Esophagus muscularis mucosa (tissue), 4 donors: ENCODE measurements around the gene TMEM45A. TPM values are rescaled to one million over a fixed set of nuclear protein-coding genes. Genes with fewer than 3 reads are reported as not detected.

Experiments used
- DNase-seq: peaks from one replicate; pipeline ENCODE4 v3.0.0-alpha.2; 2017; ENCODE audit errors: extremely low spot score
- H3K27ac ChIP-seq, 4 donors: fragments of 200-600 bp; sonication (generic); replicated peaks in 1 of 4; 1 replicate in 3 of 4; 2 replicates in 1 of 4; pipeline ENCODE4 v1.5.1; 2016 to 2019; ENCODE audit warnings: mild to moderate bottlenecking in 1 of 4
- H3K27me3 ChIP-seq, 4 donors: fragments of 200-600 bp; sonication (generic); one replicate each; pipeline versions ENCODE4 v1.5.1 to v1.6.0; 2016 to 2019
- H3K36me3 ChIP-seq, 4 donors: fragments of 200-600 bp; sonication (generic); one replicate each; pipeline ENCODE4 v1.5.1; 2016 to 2019
- H3K4me1 ChIP-seq, 4 donors: fragments of 200-600 bp; sonication (generic); one replicate each; pipeline ENCODE4 v1.5.1; 2016 to 2019
- H3K4me3 ChIP-seq, 4 donors: fragments of 200-600 bp; sonication (generic); 1 replicate in 2 of 4; 2 replicates in 2 of 4; pipeline ENCODE4 v1.5.1; 2016 to 2019; ENCODE audit warnings: mild to moderate bottlenecking in 4 of 4, moderate library complexity in 1 of 4
- H3K9me3 ChIP-seq, 4 donors: fragments of 200-600 bp; sonication (generic); 1 replicate in 3 of 4; 2 replicates in 1 of 4; pipeline ENCODE4 v1.5.1; 2016 to 2019
- EP300 ChIP-seq: sonication (generic); formaldehyde crosslinking; IDR thresholded peaks from one replicate; pipeline ENCODE4 v1.6.1; 2017; ENCODE audit warnings: antibody characterized with exemption
- POLR2A ChIP-seq: fragments of 450-650 bp; IDR thresholded peaks from one replicate; pipeline ENCODE4 v1.6.1; 2017; ENCODE audit warnings: antibody characterized with exemption, moderate library complexity, mild to moderate bottlenecking, low read depth
- POLR2AphosphoS5 ChIP-seq, 2 donors: sonication (generic); formaldehyde crosslinking; IDR thresholded peaks; one replicate each; pipeline ENCODE4 v1.6.1; 2017; ENCODE audit warnings: antibody characterized with exemption in 2 of 2
- WGBS: methylation state at CpG from one replicate; pipeline ENCODE4 v1.1.5; 2018; 5-methylcytosine and 5-hydroxymethylcytosine counted together
- intact Hi-C: fragments of 100-400 bp; cut with DNase I; formaldehyde crosslinking; loops from one replicate; pipeline ENCODE4 v1.15.1; 2023
- total RNA-seq, 4 donors: library from RNA; depleted of rRNA; stranded (reverse); fragments of >200 nt; gene quantifications; one replicate each; pipeline versions ENCODE4 v1.1.0 to v1.2.1, GENCODE V29; 2016
- TF ChIP-seq, protein P1 (sequence below), 3 experiments: fragments of 200-600 bp in 2 of 3; fragments of 450-650 bp in 1 of 3; sonication (generic) in 2 of 3; IDR thresholded peaks; one replicate each; pipeline ENCODE4 v1.5.1; 2017 to 2019; ENCODE audit warnings: antibody characterized with exemption in 3 of 3, mild to moderate bottlenecking in 2 of 3, moderate library complexity in 1 of 3

Gene TMEM45A
- total RNA-seq, 4 donors from 2014 or later: 8.7 to 17.2 (median 9.6) TPM

DNA sequence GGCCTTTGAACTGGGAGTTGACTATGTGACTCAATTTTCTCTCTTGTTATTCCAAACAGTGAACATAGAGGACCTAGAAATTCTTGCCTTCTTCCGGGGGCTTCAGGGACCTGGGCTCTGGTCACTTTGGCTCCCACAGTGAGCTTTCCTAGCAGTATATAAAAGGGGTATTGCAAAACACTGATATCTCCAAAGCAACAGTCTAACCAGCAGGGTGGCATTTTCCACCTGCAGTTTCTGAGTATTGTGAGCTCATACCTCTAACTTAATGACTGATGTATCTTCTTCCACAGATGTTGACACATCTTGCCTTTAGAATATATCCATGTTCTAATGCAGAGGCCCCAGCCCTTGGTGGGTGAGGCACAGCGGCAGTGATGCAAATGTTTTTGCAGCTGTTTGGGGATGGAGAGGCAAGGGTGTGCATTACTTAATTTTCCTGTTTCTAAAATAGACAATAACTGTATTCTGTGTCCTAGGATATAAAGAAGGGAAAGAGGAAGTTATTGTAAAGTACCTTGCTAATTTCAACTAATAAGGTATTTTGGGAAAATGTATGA, 71.3 kb downstream of the TMEM45A start:
- Histone ChIP-seq H3K4me1 (no peaks in the 10 kb centered on the region), H3K27me3 (no peaks in the 10 kb centered on the region), H3K27ac (no peak overlapping the region), H3K4me3 (no peak overlapping the region), H3K9me3 (no peaks in the 10 kb centered on the region), H3K36me3 (peaks cover 0 to 1% (median under 1%) of the 10 kb centered on the region in 4 donors)
- no peak for TF ChIP-seq EP300
- TF ChIP-seq, protein P1, sequence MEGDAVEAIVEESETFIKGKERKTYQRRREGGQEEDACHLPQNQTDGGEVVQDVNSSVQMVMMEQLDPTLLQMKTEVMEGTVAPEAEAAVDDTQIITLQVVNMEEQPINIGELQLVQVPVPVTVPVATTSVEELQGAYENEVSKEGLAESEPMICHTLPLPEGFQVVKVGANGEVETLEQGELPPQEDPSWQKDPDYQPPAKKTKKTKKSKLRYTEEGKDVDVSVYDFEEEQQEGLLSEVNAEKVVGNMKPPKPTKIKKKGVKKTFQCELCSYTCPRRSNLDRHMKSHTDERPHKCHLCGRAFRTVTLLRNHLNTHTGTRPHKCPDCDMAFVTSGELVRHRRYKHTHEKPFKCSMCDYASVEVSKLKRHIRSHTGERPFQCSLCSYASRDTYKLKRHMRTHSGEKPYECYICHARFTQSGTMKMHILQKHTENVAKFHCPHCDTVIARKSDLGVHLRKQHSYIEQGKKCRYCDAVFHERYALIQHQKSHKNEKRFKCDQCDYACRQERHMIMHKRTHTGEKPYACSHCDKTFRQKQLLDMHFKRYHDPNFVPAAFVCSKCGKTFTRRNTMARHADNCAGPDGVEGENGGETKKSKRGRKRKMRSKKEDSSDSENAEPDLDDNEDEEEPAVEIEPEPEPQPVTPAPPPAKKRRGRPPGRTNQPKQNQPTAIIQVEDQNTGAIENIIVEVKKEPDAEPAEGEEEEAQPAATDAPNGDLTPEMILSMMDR (IDR thresholded peaks at IDR 0.05): no peak
- TF ChIP-seq POLR2AphosphoS5 (IDR thresholded peaks at IDR 0.05): no peak
- no peak for TF ChIP-seq POLR2A
- no peak for DNase-seq
- intact Hi-C loops: no loop called here
- 71% methylated on average over 2 of the region's 2 CpGs for WGBS

DNA sequence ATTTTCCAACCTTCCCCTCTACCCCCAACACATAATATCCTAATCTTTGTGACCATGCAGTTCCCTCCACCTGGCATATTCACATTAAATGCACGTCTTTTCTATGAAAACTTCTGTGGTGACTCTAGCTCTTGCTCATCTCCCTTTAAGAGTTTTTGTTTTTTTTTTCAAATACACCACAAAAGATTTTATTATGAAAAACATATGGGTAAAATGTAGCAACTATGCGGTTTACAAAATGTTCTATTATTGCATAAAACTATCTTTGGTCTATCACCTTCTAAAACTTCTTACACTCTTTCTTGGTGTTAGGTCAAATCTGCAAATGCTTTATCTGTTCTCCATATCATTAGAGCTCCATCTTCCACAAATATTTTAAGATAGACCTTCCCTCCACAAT, 78.4 kb downstream of the TMEM45A start:
- 93% methylated on average over 2 of the region's 2 CpGs for WGBS

GRCh38 chr3:100574536-100574935, 82.1 kb downstream of the TMEM45A start:
- Histone ChIP-seq H3K4me3 (no peak overlapping the region), H3K4me1 (no peaks in the 10 kb centered on the region), H3K9me3 (no peaks in the 10 kb centered on the region), H3K27ac (no peak overlapping the region), H3K27me3 (no peaks in the 10 kb centered on the region), H3K36me3 (peaks cover 0 to 12% (median 2%) of the 10 kb centered on the region in 4 donors)
- intact Hi-C loops: no loop called here
- DNase-seq: no peak
- WGBS: 100% methylated on average over 3 of the region's 3 CpGs
- TF ChIP-seq EP300: no peak
- no peak for TF ChIP-seq POLR2A
- TF ChIP-seq, protein P1 (IDR thresholded peaks at IDR 0.05): no peak
- no peak for TF ChIP-seq POLR2AphosphoS5 (IDR thresholded peaks at IDR 0.05)

More for the DNA sequence above, 78.4 kb downstream of the TMEM45A start:
- Histone ChIP-seq H3K9me3 (no peaks in the 10 kb centered on the region), H3K4me3 (no peak overlapping the region), H3K36me3 (peaks cover 0 to 20% (median 4%) of the 10 kb centered on the region in 4 donors), H3K4me1 (no peaks in the 10 kb centered on the region), H3K27ac (no peak overlapping the region), H3K27me3 (no peaks in the 10 kb centered on the region)
- intact Hi-C loops: no loop called here
- no peak for DNase-seq
- TF ChIP-seq EP300: no peak
- TF ChIP-seq, protein P1 (IDR thresholded peaks at IDR 0.05): no peak
- TF ChIP-seq POLR2AphosphoS5 (IDR thresholded peaks at IDR 0.05): no peak
- TF ChIP-seq POLR2A: no peak

GRCh38 chr3:100575704-100576103, 83.3 kb downstream of the TMEM45A start:
- Histone ChIP-seq H3K27ac (no peak overlapping the region), H3K27me3 (no peaks in the 10 kb centered on the region), H3K4me3 (no peak overlapping the region), H3K4me1 (no peaks in the 10 kb centered on the region), H3K9me3 (no peaks in the 10 kb centered on the region), H3K36me3 (peaks cover 0 to under 1% (median under 1%) of the 10 kb centered on the region in 4 donors)
- DNase-seq: no peak
- intact Hi-C loops: no loop called here
- no peak for TF ChIP-seq POLR2A
- TF ChIP-seq, protein P1 (IDR thresholded peaks at IDR 0.05): no peak
- no peak for TF ChIP-seq POLR2AphosphoS5 (IDR thresholded peaks at IDR 0.05)
- no peak for TF ChIP-seq EP300
- 96% methylated on average over 6 of the region's 6 CpGs for WGBS
